NCI-H526 (cell line): ENCODE results near the gene ZNF490.
"Not testable (repeated sequence)": the region's sequence is repeated elsewhere in the genome, so short reads cannot be mapped to it uniquely, and the experiment has no call there.

Experiments used
- DNase-seq, 2 experiments: peaks; one replicate each; lab custom pipeline; 2025; lab: John Stamatoyannopoulos, UW

The ZNF490 gene

DNA sequence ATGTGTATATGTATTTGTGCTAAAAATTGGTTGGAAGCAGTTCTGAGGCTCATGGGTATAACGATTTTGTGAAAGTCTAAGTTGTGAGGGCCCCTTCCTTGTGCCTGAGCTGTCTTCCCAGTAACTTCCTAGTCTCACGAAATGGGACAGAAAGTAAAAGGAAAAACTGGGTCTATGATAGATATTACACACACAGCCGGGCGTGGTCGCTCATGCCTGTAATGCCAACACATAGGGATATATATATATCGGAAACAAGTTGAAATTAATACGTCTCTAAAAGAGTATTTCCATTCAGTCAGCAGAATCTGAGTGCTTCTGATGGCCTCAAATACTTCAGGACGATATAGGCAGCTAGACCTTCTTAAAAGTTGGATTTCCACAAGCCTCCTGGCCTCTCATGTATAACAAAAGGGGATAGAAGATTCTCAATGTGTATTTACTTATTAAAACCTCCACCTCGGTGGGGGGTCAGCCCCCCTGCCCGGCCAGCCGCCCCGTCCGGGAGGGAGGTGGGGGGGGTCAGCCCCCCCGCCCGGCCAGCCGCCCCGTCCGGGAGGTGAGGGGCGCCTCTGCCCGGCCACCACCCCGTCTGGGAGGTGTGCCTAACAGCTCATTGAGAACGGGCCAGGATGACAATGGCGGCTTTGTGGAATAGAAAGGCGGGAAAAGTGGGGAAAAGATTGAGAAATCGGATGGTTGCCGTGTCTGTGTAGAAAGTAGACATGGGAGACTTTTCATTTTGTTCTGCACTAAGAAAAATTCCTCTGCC lies 10.8 kb upstream of the ZNF490 start:
- DNase-seq: not testable (repeated sequence)

GRCh38 chr19:12617646-12618045 lies 7.0 kb upstream of the ZNF490 start:
- no peak for DNase-seq

DNA sequence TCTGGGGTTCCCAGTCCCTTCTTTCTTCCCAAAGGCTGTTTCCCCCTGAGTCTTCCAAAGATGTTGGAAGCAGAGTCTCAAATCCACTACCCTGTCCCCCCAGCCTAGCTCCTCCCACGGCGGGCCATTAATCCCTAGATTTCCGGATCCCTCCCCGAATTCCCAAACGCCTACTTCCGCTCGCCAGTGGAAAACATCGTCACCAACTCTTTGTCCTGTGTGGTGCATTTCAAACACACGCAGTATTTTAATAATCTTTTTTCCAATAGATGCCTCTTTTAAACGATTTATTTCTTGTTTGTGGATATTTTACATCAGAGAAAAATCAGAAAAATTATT lies 717 bp upstream of the ZNF490 start:
- DNase-seq: peak in 1 of 2 experiments; percentile 55

- DNase-seq: no peak
These were observed 3.0 kb downstream of the ZNF490 start for GRCh38 chr19:12607631-12608030.

DNA sequence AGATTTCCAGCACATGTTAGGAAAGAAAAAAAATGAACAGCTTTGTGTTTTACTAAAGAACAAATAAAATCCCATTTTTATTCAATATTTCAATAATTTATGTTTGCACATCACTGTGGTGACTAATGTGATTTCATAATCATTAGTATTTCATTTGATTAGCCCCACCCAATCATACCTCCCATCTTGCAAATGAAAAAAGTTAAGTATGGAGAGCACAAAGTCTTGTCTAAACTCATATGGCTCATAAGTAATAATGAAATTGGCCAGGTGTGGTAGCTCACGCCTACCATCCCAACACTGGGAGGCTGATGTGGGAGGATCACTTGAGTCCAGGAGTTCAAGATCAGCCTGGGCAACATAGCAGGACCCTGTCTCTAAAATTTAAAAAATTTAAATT lies 3.8 kb downstream of the ZNF490 start:
- no peak for DNase-seq

GRCh38 chr19:12603714-12604113 lies 6.9 kb downstream of the ZNF490 start:
- no peak for DNase-seq

GRCh38 chr19:12597594-12597993 lies 13.0 kb downstream of the ZNF490 start:
- no peak for DNase-seq

DNA sequence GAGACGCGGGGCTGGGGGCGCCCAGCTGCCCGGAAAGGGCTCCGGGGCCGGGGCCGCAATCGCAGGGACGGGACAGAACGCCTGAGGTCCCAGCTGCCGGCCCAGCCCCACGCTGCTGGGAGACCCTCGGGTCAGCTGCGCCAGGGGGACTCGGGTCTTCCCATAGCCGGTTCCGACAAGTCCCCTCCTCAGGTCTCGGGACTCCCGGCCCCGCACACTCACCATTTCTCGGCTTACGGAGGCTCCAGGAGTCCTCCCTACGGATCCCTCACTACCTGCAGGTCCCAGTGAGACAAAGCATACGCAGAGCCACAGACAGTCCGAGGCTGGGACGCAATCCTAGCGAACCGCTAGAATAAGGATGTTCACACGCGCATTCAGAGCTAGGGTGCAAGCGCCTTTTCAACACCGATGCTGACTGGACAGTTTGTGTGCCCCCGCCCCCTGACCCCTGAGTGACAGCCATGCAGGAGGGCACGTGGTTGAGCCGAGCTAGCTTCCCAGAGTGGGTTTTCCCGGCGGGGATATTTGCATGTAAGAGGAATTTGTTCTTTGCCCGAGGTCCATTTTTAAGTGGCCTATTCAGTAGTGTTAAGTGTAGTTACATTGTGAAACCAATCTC lies 13.6 kb downstream of the ZNF490 start:
- DNase-seq: peak in 1 of 2 experiments; percentile 0

GRCh38 chr19:12596485-12596884 lies 14.1 kb downstream of the ZNF490 start:
- DNase-seq: no peak

DNA sequence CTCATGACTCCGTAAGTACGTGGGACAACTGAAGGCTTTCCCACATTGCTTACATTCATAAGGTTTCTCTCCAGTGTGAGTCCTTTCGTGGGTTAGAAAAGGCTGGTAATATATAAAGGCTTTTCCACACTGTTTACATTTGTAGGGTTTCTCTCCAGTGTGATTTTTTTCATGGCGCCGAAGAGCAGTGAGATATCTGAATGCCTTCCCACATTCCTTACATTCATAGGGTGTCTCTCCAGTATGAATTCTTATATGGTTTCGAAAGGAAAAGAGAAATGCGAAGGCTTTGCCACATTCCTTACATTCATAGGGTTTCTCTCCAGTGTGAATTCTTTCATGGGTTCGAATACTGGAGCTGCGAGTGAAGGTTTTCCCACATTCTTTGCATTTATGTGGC lies 29.5 kb downstream of the ZNF490 start:
- DNase-seq: no peak

DNA sequence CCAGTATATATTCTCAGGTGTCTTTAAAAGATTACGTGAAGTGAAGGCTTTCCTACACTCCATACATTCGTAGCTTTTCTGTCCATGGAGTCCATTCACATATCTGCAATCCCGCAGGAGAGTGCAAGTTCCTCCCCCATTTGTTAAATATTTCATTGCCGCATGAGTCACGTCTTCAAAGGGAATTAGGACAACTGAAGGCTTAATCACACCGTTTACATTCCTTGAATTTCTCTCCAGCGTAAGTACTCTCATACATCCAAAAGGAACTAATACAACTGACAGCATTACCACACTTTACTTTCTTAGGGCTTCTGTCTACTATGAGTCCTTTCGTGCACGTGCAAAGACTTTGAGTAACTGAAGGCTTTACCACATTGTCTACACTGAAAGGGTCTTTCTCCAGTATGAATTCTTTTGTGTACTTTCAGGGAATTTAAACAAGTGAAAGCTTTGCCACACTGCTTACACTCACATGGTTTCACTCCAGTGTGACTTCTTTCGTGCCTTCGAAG lies 30.4 kb downstream of the ZNF490 start:
- DNase-seq: no peak

GRCh38 chr19:12578641-12579040 lies 32.0 kb downstream of the ZNF490 start:
- no peak for DNase-seq

GRCh38 chr19:12574036-12574435 lies 36.6 kb downstream of the ZNF490 start:
- peak in 1 of 2 experiments; percentile 2 for DNase-seq

GRCh38 chr19:12567951-12568350 lies 42.7 kb downstream of the ZNF490 start:
- no peak for DNase-seq

- not testable (repeated sequence) for DNase-seq
These were observed 44.2 kb downstream of the ZNF490 start for GRCh38 chr19:12566380-12566779.

DNA sequence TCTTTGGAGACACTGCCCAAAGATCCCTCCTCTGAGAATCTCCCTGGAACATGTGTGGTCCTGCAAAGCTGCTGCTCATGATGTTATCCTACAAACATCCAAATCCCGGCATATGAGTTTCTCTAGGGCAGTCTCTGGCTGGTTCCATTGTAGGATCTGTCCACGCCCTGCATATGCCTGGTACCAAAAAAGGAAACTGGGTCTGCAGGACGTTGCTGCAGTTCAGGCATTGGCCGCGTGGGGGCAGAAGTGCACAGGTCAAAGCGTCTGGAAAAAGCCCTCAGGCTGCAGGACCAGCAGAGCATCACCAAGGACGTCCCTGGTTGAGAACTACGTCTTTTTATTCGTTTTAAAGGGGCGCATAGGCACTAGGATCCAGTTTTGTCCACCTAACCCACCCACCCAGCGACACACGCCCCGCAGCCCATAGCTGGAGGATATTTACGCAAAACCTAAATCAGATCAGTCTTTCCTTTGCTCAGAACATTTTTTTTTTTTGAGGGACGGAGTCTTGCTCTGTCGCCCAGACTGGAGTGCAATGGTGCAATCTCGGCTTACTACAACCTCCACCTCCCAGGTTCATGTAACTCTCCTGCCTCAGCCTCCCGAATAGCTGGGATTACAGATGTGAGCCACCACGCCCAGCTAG lies 46.5 kb downstream of the ZNF490 start:
- peak; percentile 56 to 87 for DNase-seq

GRCh38 chr19:12555456-12555930 lies 55.1 kb downstream of the ZNF490 start:
- no peak for DNase-seq

- DNase-seq: peak; percentile 97 to 99
These were observed 59.4 kb downstream of the ZNF490 start, which contains the start of gene ZNF564 for GRCh38 chr19:12551060-12551832. ZNF564 (minus strand) TSS chr19:12551482; CDS start chr19:12551332, 150 bp downstream.

DNA sequence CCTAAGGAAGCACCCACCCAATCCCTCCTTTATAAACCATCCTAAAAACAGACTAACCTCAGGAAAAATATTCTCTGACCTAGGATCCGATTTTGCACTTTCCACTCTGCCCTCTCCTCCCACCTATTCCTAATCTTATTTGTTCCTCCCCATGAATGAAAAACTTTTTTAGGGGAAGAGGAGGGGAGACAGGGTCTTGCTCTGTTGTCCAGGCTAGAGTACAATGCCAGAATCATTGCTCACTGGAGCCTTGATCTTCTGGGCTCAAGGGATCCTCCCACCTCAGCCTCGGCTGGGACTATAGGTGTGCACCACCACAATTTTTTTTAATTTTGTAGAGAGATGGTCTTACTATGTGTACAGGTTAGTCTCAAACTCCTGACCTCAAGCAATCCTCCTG lies 63.7 kb downstream of the ZNF490 start:
- no peak for DNase-seq

GRCh38 chr19:12546068-12546467 lies 64.5 kb downstream of the ZNF490 start:
- DNase-seq: no peak

- DNase-seq: no peak
These were observed 65.3 kb downstream of the ZNF490 start for GRCh38 chr19:12545267-12545666.

- no peak for DNase-seq
These were observed 66.2 kb downstream of the ZNF490 start for GRCh38 chr19:12544401-12544876.
